HT-29 (cell line): ENCODE measurements around the gene ACOT8. TPM values are rescaled to one million over a fixed set of nuclear protein-coding genes. Genes with fewer than 3 reads are reported as not detected.
"Not testable (repeated sequence)": the region's sequence is repeated elsewhere in the genome, so short reads cannot be mapped to it uniquely, and the experiment has no call there.

Experiments
- DNase-seq: peaks from one replicate; pipeline ENCODE4 v3.0.0-alpha.2; 2015; ENCODE audit warnings: low spot score
- total RNA-seq: library from RNA; depleted of rRNA; stranded (reverse); fragments of >200 nt; shearing (Covaris generic); gene quantifications from 2 replicates; pipeline ENCODE4 v1.2.3, GENCODE V29; 2014

The ACOT8 gene
- total RNA-seq, 1 experiment from 2014 or later = 93.1 TPM

- no peak for DNase-seq
Observed at GRCh38 chr20:45828589-45828988, 28.6 kb downstream of the ACOT8 start.

- DNase-seq = no peak
Observed at GRCh38 chr20:45827712-45828111, 29.5 kb downstream of the ACOT8 start.

- DNase-seq = no peak
Observed at GRCh38 chr20:45827030-45827652, 30.1 kb downstream of the ACOT8 start, which contains the start of gene TNNC2. TNNC2 (minus strand) TSS chr20:45827312; CDS start chr20:45827248, 64 bp downstream.

- no peak for DNase-seq
Observed at GRCh38 chr20:45826381-45827019, 30.7 kb downstream of the ACOT8 start.

GRCh38 chr20:45823949-45824835, 33.0 kb downstream of the ACOT8 start:
- DNase-seq = peak; percentile 71

- peak; percentile 56 for DNase-seq
Observed at GRCh38 chr20:45822857-45823256, 34.3 kb downstream of the ACOT8 start.

- DNase-seq = peak; percentile 68
Observed at GRCh38 chr20:45821947-45822346, 35.2 kb downstream of the ACOT8 start.

- no peak for DNase-seq
Observed at GRCh38 chr20:45819466-45819865, 37.7 kb downstream of the ACOT8 start.

- no peak for DNase-seq
Observed at GRCh38 chr20:45818239-45818638, 39.0 kb downstream of the ACOT8 start.

GRCh38 chr20:45817376-45818194, 39.6 kb downstream of the ACOT8 start:
- DNase-seq = peak; percentile 37

- no peak for DNase-seq
Observed at GRCh38 chr20:45816951-45817350, 40.2 kb downstream of the ACOT8 start.

- DNase-seq = no peak
Observed at GRCh38 chr20:45814314-45814713, 42.9 kb downstream of the ACOT8 start.

- DNase-seq = no peak
Observed at GRCh38 chr20:45813489-45813888, 43.7 kb downstream of the ACOT8 start.

GRCh38 chr20:45813006-45813340, 44.2 kb downstream of the ACOT8 start:
- no peak for DNase-seq

GRCh38 chr20:45812157-45813005, 44.8 kb downstream of the ACOT8 start, which contains the start of gene UBE2C:
UBE2C (plus strand) TSS chr20:45812644; CDS start chr20:45812696, 52 bp downstream.
- DNase-seq = peak; percentile 100

GRCh38 chr20:45810191-45810970, 46.8 kb downstream of the ACOT8 start:
- no peak for DNase-seq

- no peak for DNase-seq
Observed at GRCh38 chr20:45801851-45802250, 55.3 kb downstream of the ACOT8 start.

GRCh38 chr20:45798935-45799642, 58.1 kb downstream of the ACOT8 start:
- DNase-seq = peak; percentile 86

- not testable (repeated sequence) for DNase-seq
Observed at GRCh38 chr20:45797955-45798354, 59.2 kb downstream of the ACOT8 start.
